H9 (cell line): Measurements from ENCODE around the gene MAPKAP1. TPM values are rescaled to one million over a fixed set of nuclear protein-coding genes. Genes with fewer than 3 reads are reported as not detected.

Experiments
- DNase-seq: peaks from one replicate; pipeline ENCODE4 v3.0.0-alpha.2; 2017
- H2AFZ ChIP-seq: one replicate; pipeline ENCODE4 v1.6.1; 2013; ENCODE audit warnings: mild to moderate bottlenecking, low read length, control low read depth, moderate library complexity
- H2AK5ac ChIP-seq: 2 replicates; pipeline ENCODE4 v1.6.1; 2013; ENCODE audit warnings: low read length, control low read depth, mixed read lengths; ENCODE audit not compliant: insufficient read length
- H2BK120ac ChIP-seq: one replicate; pipeline ENCODE4 v1.6.1; 2013; ENCODE audit warnings: low read depth, mild to moderate bottlenecking, low read length, control low read depth, inconsistent platforms; ENCODE audit not compliant: poor library complexity, severe bottlenecking
- H2BK12ac ChIP-seq: 2 replicates; pipeline ENCODE4 v1.6.1; 2013; ENCODE audit warnings: low read length, control low read depth, mixed read lengths, low read depth; ENCODE audit not compliant: insufficient read length
- H2BK15ac ChIP-seq: 2 replicates; pipeline ENCODE4 v1.6.1; 2013; ENCODE audit warnings: low read depth, low read length, control low read depth
- H2BK20ac ChIP-seq: one replicate; pipeline ENCODE4 v1.6.1; 2013; ENCODE audit warnings: low read depth, mild to moderate bottlenecking, low read length, control low read depth, inconsistent platforms; ENCODE audit not compliant: poor library complexity, severe bottlenecking
- H2BK5ac ChIP-seq: 2 replicates; pipeline ENCODE4 v1.6.1; 2013; ENCODE audit warnings: low read length, control low read depth, mixed read lengths; ENCODE audit not compliant: insufficient read length
- H3K14ac ChIP-seq: 2 replicates; pipeline ENCODE4 v1.6.1; 2013; ENCODE audit warnings: low read length, control low read depth; ENCODE audit not compliant: insufficient read depth
- H3K18ac ChIP-seq: 2 replicates; pipeline ENCODE4 v1.6.1; 2013; ENCODE audit warnings: low read depth, mild to moderate bottlenecking, mixed read lengths, low read length, control low read depth; ENCODE audit not compliant: insufficient read length
- H3K23ac ChIP-seq: 2 replicates; pipeline ENCODE4 v1.6.1; 2013; ENCODE audit warnings: low read length, control low read depth, mixed read lengths, low read depth; ENCODE audit not compliant: insufficient read length
- H3K23me2 ChIP-seq: 2 replicates; pipeline ENCODE4 v1.6.1; 2013; ENCODE audit warnings: low read depth, mild to moderate bottlenecking, mixed read lengths, low read length, control low read depth; ENCODE audit not compliant: insufficient read length, poor library complexity, severe bottlenecking
- H3K27ac ChIP-seq: 2 replicates; pipeline ENCODE4 v1.5.1; 2013; ENCODE audit warnings: low read length, control low read depth, mixed read lengths, low read depth; ENCODE audit not compliant: insufficient read length
- H3K27me3 ChIP-seq: 2 replicates; pipeline ENCODE4 v1.6.1; 2013; ENCODE audit warnings: low read length, control low read depth, inconsistent platforms; ENCODE audit not compliant: insufficient read depth
- H3K4ac ChIP-seq: 2 replicates; pipeline ENCODE4 v1.6.1; 2013; ENCODE audit warnings: low read depth, mild to moderate bottlenecking, control low read depth, inconsistent platforms, low read length, moderate library complexity
- H3K4me1 ChIP-seq: 2 replicates; pipeline ENCODE4 v1.6.1; 2013; ENCODE audit warnings: low read length, control low read depth, inconsistent platforms; ENCODE audit not compliant: insufficient read depth
- H3K4me2 ChIP-seq: 2 replicates; pipeline ENCODE4 v1.6.1; 2013; ENCODE audit warnings: low read length, control low read depth, mixed read lengths; ENCODE audit not compliant: insufficient read length, insufficient read depth
- H3K56ac ChIP-seq: 2 replicates; pipeline ENCODE4 v1.6.1; 2013; ENCODE audit warnings: low read depth, mild to moderate bottlenecking, mixed read lengths, low read length, control low read depth; ENCODE audit not compliant: insufficient read length
- H3K79me1 ChIP-seq: 2 replicates; pipeline ENCODE4 v1.6.1; 2013; ENCODE audit warnings: low read depth, mild to moderate bottlenecking, moderate library complexity, low read length, control low read depth, inconsistent platforms; ENCODE audit not compliant: insufficient read depth, poor library complexity, severe bottlenecking
- H3K79me2 ChIP-seq: 2 replicates; pipeline ENCODE4 v1.6.1; 2013; ENCODE audit warnings: low read length, control low read depth, inconsistent platforms; ENCODE audit not compliant: insufficient read depth
- H3K9ac ChIP-seq: 2 replicates; pipeline ENCODE4 v1.6.1; 2013; ENCODE audit warnings: low read length, control low read depth, mixed read lengths; ENCODE audit not compliant: insufficient read length; ENCODE audit errors: extremely low read depth
- H3K9me3 ChIP-seq: one replicate; pipeline ENCODE4 v1.6.1; 2013; ENCODE audit warnings: low read depth, low read length, inconsistent platforms; ENCODE audit not compliant: control insufficient read depth
- H3T11ph ChIP-seq: one replicate; pipeline ENCODE4 v1.6.1; 2013; ENCODE audit warnings: mild to moderate bottlenecking, low read length, control low read depth, inconsistent platforms
- H4K20me1 ChIP-seq: one replicate; pipeline ENCODE4 v1.6.1; 2013; ENCODE audit not compliant: control insufficient read depth, insufficient read length, insufficient read depth
- H4K5ac ChIP-seq: 2 replicates; pipeline ENCODE4 v1.6.1; 2013; ENCODE audit warnings: low read depth, mild to moderate bottlenecking, mixed read lengths, low read length, control low read depth; ENCODE audit not compliant: insufficient read length
- H4K8ac ChIP-seq: replicated peaks from 2 replicates; pipeline ENCODE4 v1.6.1; 2013; ENCODE audit warnings: low read length, control low read depth, mixed read lengths, low read depth; ENCODE audit not compliant: insufficient read length
- H4K91ac ChIP-seq: 2 replicates; pipeline ENCODE4 v1.6.1; 2013; ENCODE audit warnings: low read depth, mild to moderate bottlenecking, moderate library complexity, mixed read lengths, low read length, control low read depth; ENCODE audit not compliant: insufficient read length
- H3K27ac Mint-ChIP-seq, 3 experiments: 2 replicates in 2 of 3; 3 replicates in 1 of 3; pipeline ENCODE4 v1.8.0; 2020 to 2021; ENCODE audit warnings: mixed read lengths in 3 of 3, mild to moderate bottlenecking in 1 of 3, moderate library complexity in 1 of 3
- H3K27me3 Mint-ChIP-seq: 2 replicates; pipeline ENCODE4 v1.8.0; 2021; ENCODE audit warnings: low read depth, mild to moderate bottlenecking, moderate library complexity, mixed read lengths
- H3K36me3 Mint-ChIP-seq, 3 experiments: 2 replicates in 2 of 3; 3 replicates in 1 of 3; pipeline ENCODE4 v1.8.0; 2020 to 2021; ENCODE audit warnings: low read depth in 3 of 3, mixed read lengths in 3 of 3; ENCODE audit not compliant: insufficient read depth in 1 of 3
- H3K4me1 Mint-ChIP-seq, 2 experiments: 2 replicates each; pipeline ENCODE4 v1.8.0; 2020; ENCODE audit warnings: mixed read lengths in 2 of 2
- H3K4me3 Mint-ChIP-seq, 2 experiments: 2 replicates in 1 of 2; 3 replicates in 1 of 2; pipeline ENCODE4 v1.8.0; 2020 to 2021; ENCODE audit warnings: mild to moderate bottlenecking in 2 of 2, mixed read lengths in 2 of 2, moderate library complexity in 1 of 2
- H3K9me3 Mint-ChIP-seq, 2 experiments: 2 replicates in 1 of 2; 3 replicates in 1 of 2; pipeline ENCODE4 v1.8.0; 2020; ENCODE audit warnings: mild to moderate bottlenecking in 2 of 2, mixed read lengths in 2 of 2, moderate library complexity in 1 of 2
- CTCF ChIP-seq: fragments of 200-600 bp; sonication (generic); conservative IDR thresholded peaks from 3 replicates; pipeline ENCODE4 v1.8.0; 2021; ENCODE audit warnings: antibody characterized with exemption, mild to moderate bottlenecking
- WGBS: extraction: QIAGEN DNeasy Blood & Tissue Kit; methylation state at CpG from one replicate; pipeline ENCODE4 v1.1.7; 2013; ENCODE audit warnings: missing lambda C conversion rate, low lambda C conversion rate, mixed read lengths; ENCODE audit not compliant: insufficient read length; ENCODE audit errors: extremely low coverage; 5-methylcytosine and 5-hydroxymethylcytosine counted together
- total RNA-seq: library from RNA; stranded (reverse); gene quantifications from 2 replicates; pipeline ENCODE4 v1.2.1, GENCODE V29; 2021

MAPKAP1 gene
- total RNA-seq, 1 experiment from 2014 or later: 97.0 TPM

DNA sequence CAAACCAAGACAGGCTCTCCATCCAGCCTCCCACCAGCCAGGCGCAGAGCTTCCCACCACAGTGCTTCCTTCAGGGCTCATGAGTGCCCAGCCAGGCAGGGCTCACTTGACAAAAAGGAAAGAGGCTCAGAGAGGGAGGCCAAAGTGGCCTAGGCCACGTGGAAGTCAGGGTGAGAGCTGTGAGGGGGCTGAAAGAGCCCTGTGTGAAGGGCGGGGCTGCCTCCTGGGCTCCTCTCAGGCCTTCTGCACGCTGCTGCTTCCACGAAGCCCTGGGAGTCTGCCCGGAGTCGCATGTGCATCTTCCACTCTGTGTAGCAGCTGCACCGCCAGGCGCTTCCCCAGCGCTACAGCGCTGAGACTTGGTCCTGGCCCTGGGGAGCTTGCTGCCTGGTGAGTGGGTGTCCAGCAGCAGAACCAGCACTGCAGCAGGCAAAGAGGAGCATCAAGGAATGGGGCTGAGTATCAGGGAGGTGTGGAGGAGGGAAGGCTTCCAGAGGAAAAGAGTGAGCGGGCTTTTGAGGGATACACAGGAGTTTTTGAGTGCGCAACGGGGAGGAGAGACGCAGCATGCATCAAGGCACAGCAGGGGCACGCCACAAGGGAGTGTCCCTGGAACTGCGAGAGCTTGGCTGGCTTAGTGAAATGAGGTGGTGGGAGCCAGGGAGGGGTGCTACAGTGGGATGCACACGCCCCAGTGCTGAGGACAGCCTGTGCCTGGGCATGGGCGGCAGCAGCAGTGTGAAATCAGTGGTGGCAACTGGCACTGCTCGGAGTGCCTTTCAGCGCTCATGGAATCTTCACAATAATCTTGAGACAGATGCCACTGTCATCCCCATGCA, 267.4 kb downstream of the MAPKAP1 start:
- H2AFZ ChIP-seq: no peak overlapping the region
- H4K5ac ChIP-seq: no peak overlapping the region
- H3K4me2 ChIP-seq: no peak overlapping the region
- Mint-ChIP-seq H3K4me3 (no peak overlapping the region), H3K4me1 (peaks cover 0 to 5% of the 10 kb centered on the region in 2 experiments; a peak in 1 of 4 replicates), H3K27ac (peak overlapping the region in 1 of 3 experiments; percentile 61; a peak in 2 of 7 replicates), H3K36me3 (peaks cover 3 to 11% (median 9%) of the 10 kb centered on the region in 3 experiments; a peak in 3 of 7 replicates), H3K9me3 (no peaks in the 10 kb centered on the region), H3K27me3 (no peaks in the 10 kb centered on the region)
- H4K8ac ChIP-seq: no peak overlapping the region
- no peak overlapping the region for H2BK12ac ChIP-seq
- H3K4ac ChIP-seq: no peak overlapping the region
- no peaks in the 10 kb centered on the region for H3K4me1 ChIP-seq
- H3K18ac ChIP-seq: no peak overlapping the region
- no peaks in the 10 kb centered on the region for H3K27me3 ChIP-seq
- no peaks in the 10 kb centered on the region for H3K79me2 ChIP-seq
- peak; percentile 21 for DNase-seq
- no peaks in the 10 kb centered on the region for H3K23me2 ChIP-seq
- no peaks in the 10 kb centered on the region for H3K79me1 ChIP-seq
- no peak overlapping the region for H3K27ac ChIP-seq
- WGBS: no CpG with 5 or more reads among the region's 21 CpGs
- no peaks in the 10 kb centered on the region for H4K20me1 ChIP-seq
- H4K91ac ChIP-seq: no peak overlapping the region
- H3K56ac ChIP-seq: no peak overlapping the region
- no peak overlapping the region for H3K14ac ChIP-seq
- no peaks in the 10 kb centered on the region for H3K9me3 ChIP-seq
- no peak overlapping the region for H2AK5ac ChIP-seq
- no peak for TF ChIP-seq CTCF
- no peak overlapping the region for H2BK120ac ChIP-seq
- H2BK20ac ChIP-seq: no peak overlapping the region
- H3K9ac ChIP-seq: no peak overlapping the region
- no peak overlapping the region for H2BK15ac ChIP-seq
- no peak overlapping the region for H3T11ph ChIP-seq
- H2BK5ac ChIP-seq: no peak overlapping the region
- no peak overlapping the region for H3K23ac ChIP-seq
